ENCODE measurements around the gene PCMTD2. TPM values are rescaled to one million over a fixed set of nuclear protein-coding genes. Genes with fewer than 3 reads are reported as not detected.

Gene PCMTD2
- total and polyA plus RNA-seq, 2 of the 13 experiments (the other 11 are each of a cell fraction or from before 2014, with no cell fraction given), result 47.0 to 76.9 TPM

GRCh38 chr20:64222851-64223525, 32.6 kb upstream of the PCMTD2 start (continued):
- TF ChIP-seq HBP1 (CRISPR knock-in tag; IDR thresholded peaks at IDR 0.05; ENCODE audit: low read depth) (no peak), RXRA (CRISPR knock-in tag; IDR thresholded peaks at IDR 0.05) (no peak), CBFB (CRISPR knock-in tag; IDR thresholded peaks at IDR 0.05) (no peak), NFE2 (CRISPR knock-in tag; IDR thresholded peaks at IDR 0.05) (no peak), NFE2L2 (IDR thresholded peaks at IDR 0.05; ENCODE audit: low read length) (no peak), ZNF232 (CRISPR knock-in tag; IDR thresholded peaks at IDR 0.05; ENCODE audit: borderline replicate concordance) (0 out of 2 replicates have a peak, but pooled peaks have one; percentile 36), ARID3A (IDR thresholded peaks at IDR 0.05; ENCODE audit: low read depth, low read length) (no peak), ZBTB1 (CRISPR knock-in tag; IDR thresholded peaks at IDR 0.05; ENCODE audit: borderline replicate concordance) (no peak), POLR2A (IDR thresholded peaks at IDR 0.05; ENCODE audit: insufficient read depth in 1 of 2, low read depth in 2 of 2, low read length in 2 of 2) (no peak), GPBP1L1 (CRISPR knock-in tag; IDR thresholded peaks at IDR 0.05) (no peak), HIVEP1 (CRISPR knock-in tag; IDR thresholded peaks at IDR 0.05) (no peak), ZNF572 (CRISPR knock-in tag; IDR thresholded peaks at IDR 0.05) (0 out of 2 replicates have a peak, but pooled peaks have one; percentile 36), IKZF4 (CRISPR knock-in tag; IDR thresholded peaks at IDR 0.05; ENCODE audit: borderline replicate concordance, low read depth, not compliant biosample characterization) (no peak), ZNF776 (CRISPR knock-in tag; IDR thresholded peaks at IDR 0.05) (peak; percentile 45; the same call in 1 of the 2 replicates), ISL2 (CRISPR knock-in tag; IDR thresholded peaks at IDR 0.05) (no peak), MEF2D (CRISPR knock-in tag; IDR thresholded peaks at IDR 0.05) (no peak), JARID2 (CRISPR knock-in tag; IDR thresholded peaks at IDR 0.05; ENCODE audit: insufficient replicate concordance) (no peak), ZXDC (CRISPR knock-in tag; IDR thresholded peaks at IDR 0.05) (no peak)
- TF ChIP-seq, protein P1, sequence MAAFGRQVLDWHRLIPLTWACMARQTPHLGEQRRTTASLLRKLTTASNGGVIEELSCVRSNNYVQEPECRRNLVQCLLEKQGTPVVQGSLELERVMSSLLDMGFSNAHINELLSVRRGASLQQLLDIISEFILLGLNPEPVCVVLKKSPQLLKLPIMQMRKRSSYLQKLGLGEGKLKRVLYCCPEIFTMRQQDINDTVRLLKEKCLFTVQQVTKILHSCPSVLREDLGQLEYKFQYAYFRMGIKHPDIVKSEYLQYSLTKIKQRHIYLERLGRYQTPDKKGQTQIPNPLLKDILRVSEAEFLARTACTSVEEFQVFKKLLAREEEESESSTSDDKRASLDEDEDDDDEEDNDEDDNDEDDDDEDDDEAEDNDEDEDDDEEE (CRISPR knock-in tag; IDR thresholded peaks at IDR 0.05), result 0 out of 2 replicates have a peak, but pooled peaks have one; percentile 9
